Umbilical cord (tissue), 2 donors: ENCODE measurements around the gene SEZ6. TPM values are rescaled to one million over a fixed set of nuclear protein-coding genes. Genes with fewer than 3 reads are reported as not detected.

Experiments used
- DNase-seq: peaks from one replicate; pipeline ENCODE4 v3.0.0-alpha.2; 2015; ENCODE audit warnings: low spot score
- total RNA-seq: library from RNA; depleted of rRNA; stranded (reverse); fragments of >200 nt; gene quantifications from one replicate; pipeline ENCODE4 v1.2.3, GENCODE V29; 2014; ENCODE audit warnings: low replicate concordance; ENCODE audit not compliant: insufficient read depth

Gene SEZ6
- total RNA-seq, 1 donor from 2014 or later, result 1.7 TPM

GRCh38 chr17:28957277-28957991 lies 48.4 kb downstream of the SEZ6 start:
- no peak for DNase-seq

DNA sequence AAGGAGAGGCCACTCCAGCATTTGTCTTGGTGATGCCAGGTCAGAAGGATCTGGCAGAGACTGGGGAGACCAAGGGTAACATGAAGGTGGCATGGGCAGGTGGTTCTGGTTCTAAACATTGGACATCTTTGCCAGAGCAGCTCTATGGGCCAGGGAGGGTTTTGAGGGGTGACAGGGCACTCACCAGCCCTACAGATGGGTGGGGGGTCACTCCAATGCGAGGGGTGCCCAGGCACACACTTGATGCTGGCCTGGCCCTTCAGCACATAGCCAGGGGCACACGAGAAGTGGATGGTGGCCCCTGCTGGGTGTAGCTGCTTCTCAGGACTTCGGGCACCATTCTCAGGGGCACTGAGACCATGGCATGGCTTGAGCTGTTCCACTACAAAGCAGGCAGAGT lies 49.0 kb downstream of the SEZ6 start:
- no peak for DNase-seq

DNA sequence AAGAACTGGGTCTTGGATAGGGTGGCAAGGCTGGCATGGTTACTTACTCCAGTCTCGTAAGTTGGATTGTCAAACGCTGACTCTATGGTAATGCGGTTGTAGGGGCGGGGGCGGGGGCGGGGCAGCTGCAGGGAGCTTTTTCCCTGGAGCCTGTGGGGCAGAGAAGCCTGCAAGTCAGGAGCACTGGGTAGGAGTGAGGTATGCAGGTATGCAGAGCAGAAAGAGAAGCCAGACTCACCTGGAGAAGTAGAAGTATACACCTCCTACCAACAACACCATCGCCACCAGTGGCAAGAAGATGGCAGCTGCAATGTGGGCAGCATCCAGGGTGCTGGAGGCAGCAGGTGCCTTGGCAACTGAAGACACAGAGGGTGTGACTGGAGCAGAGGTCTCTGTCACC lies 49.7 kb downstream of the SEZ6 start:
- DNase-seq, result no peak

DNA sequence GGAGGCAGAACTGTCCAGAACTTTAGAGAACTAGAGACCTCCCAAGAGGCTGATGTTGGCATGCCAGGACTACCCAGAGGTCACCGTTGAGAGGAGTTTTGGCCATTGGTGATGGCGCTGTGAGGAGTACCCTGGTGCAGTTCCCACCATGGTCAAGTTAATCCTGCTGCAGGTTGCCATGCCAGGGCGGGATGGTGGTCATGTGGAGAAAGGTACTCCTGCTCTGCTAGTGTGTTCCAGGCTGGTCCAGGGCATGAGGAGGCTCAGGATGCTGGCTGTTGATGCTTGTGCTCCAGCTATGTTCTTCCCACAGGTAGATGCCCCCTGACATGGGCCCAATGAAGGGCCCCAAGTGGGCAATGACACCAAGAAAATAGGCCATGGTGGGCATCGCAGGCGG lies 50.4 kb downstream of the SEZ6 start:
- DNase-seq, result no peak

DNA sequence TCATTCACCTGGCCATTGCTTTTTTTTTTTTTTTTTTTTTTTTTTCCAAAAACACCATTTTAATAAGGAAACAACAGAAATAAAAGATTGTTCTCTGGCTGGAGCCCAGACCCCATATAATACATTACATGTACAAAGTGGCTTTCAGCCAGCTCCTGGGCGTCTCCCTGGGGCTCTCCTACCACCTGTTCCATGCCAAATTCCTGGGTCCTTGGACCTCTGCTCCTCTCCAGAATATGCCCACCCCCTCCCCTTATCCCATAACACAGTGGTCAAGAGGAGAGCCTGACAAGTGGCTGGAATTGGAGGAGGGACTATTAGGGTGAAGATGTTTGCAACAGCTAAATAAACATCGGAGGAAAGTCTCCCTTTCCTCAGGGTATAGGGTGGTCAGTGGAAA lies 50.9 kb downstream of the SEZ6 start:
- no peak for DNase-seq

- peak; percentile 58 for DNase-seq
These were observed 52.3 kb downstream of the SEZ6 start for GRCh38 chr17:28953444-28954118.

GRCh38 chr17:28951991-28952975 lies 53.5 kb downstream of the SEZ6 start:
- peak; percentile 100 for DNase-seq

DNA sequence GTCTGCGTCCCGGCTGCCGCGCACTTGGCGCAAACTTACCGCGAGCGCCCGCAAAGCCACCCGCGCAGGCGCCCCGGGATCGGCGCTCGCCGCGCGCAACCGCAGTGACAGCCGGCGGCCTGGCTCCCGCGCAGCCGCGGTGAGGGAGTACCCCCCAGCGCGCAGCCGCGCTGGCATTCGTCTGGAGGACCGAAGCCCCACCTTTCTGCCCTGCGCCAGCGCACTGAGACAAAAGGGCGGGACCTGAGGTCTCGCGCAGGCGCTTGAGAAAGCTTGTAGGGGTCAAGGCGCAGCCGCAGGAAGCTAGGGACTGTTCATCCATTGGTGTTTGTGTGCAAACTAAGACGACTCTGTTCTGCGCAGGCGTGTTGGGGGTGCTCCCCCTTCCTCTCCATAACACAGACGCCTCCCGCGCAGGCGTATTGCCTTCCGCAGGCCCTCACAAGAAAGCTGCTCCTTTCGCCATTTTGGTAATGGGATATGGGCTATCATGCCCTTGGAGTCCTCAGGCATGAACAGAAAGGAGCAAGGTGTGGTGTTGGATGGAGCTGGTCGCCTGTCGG lies 54.3 kb downstream of the SEZ6 start, which contains the start of gene PHF12:
Gene PHF12, minus strand, starts transcription at position 91 of the 563 bp plus-strand sequence. CDS start 558 bp downstream, outside the sequence.
- peak; percentile 100 for DNase-seq

DNA sequence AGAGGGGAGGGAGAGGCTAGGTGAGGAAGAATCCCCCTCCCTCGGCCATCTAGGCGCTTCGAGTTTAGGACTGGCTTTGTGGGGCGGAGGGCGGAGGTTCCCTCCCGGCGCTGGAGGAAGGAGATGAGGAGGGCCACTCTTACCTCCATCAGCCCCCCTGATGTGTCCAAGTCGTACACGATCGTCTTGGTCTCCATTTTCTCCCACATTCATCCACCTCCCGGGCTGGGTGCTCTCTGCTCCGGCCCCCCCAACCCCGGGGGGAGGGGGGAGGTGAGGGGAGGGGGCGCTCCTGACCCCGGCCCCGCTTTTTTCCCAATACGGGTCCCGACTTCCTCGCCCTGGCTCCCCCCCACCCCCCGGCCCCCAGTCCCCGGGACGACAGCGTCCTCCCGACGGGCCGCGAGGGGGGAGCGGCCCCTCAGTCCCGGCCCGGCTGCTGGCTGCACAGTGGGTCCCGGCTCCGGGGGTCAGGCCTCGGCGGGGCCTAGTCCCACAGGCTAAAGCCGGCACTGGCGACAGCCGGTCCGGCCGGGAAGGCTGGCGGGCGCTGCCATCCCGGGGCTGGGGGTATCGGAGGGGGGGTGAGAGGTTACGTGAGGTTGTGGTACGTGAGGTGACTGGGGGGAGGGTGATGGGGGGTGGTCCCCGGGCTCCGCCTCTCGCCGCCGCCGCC lies 54.9 kb downstream of the SEZ6 start:
- no peak for DNase-seq

- peak; percentile 66 for DNase-seq
These were observed 55.6 kb downstream of the SEZ6 start for GRCh38 chr17:28950017-28950751.

DNA sequence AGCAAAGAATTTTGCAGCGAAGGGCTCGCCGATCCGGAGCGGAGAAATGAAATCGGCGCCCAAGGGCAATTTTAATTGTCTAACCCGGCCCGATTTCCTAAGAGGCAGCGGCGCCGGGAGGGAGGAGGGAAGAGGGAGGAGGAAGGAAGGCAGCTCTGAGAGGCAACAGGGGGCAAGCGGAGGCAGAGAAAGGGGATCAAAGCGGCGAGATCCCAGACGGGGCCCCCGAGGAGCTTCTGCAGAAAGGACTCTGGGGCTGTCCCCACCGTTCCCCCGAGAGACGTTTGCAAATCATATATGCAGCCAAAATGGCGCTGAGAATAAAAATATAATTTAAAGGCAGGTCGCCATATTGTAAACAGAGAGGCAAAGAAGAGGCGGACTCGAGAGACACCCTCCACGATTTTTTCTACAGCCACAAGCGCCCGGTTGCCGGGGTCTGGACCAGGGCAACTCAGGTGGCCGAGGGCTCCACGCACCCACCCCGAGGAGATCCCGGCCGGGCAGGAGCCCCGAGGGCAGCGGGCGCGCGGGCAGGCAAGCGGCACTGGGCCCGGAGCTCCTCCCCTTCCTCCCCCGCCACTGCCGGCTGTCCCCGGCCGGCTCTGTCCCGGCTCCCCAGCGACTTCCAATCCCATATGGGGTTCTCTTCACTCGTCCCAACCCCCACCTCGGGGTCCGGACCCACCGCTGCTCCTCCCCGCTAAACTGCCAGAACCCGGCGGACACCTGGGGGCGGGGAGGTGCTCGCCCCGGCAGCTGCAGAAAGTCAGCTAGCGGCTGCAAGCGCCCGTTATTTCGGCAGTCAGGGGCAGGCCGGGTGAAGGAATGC lies 56.4 kb downstream of the SEZ6 start:
- peak; percentile 82 for DNase-seq

- no peak for DNase-seq
These were observed 57.0 kb downstream of the SEZ6 start for GRCh38 chr17:28948873-28949184.

DNA sequence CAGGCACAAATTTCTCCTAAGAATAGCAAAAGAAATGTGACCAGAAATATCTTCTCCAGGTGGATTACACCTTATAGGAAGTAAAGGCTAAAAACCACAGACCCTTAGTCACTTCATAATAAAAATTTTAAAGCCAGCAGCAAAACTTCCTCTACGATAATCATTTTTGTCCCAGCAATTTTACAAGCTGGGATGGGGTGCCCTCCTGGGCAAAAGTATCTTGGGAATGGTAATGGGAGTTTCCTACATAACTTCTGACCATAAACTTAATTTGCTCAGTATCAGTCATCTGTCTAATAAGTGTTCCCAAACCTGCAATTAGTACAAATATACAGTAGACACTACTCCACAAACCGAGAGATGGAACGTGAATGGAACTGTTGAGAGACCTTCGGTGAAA lies 57.5 kb downstream of the SEZ6 start:
- DNase-seq, result no peak

DNA sequence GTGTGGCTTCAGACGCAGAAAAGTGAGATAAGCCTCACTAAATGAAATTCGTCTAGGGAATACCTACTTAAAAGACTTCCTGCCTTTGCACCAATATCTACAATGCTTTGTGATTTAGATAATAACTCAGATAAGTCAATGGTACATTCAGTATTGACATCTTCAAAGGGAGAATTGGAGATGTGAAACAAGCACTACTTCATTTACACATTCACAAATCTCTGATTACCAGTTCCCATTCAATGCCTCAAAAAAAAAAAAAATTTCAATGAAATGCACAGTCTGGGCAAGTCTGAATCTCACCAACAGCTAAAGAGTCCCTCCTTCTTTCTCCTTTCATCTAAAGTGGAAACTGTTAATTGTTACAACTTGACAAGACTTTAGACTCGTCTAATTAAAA lies 58.2 kb downstream of the SEZ6 start:
- no peak for DNase-seq

DNA sequence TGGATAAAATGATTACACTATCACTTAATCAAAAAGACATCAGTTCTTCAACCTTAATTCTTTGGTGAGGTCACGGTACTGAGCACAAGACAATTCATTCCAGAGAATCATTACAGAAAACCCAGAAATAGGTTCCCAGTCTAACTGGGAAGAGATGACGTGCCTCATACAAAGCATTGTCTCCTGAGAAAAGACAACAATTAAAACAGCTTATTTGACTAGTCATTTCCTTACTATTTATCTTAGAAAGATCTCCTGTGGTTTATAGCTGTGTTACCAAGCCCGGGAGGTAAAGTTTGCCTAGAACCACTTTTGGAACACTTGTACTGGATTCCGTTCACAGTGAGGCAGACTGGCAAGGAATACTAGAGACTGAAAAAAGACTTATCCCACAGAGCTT lies 59.6 kb downstream of the SEZ6 start:
- no peak for DNase-seq

- no peak for DNase-seq
These were observed 60.7 kb downstream of the SEZ6 start for GRCh38 chr17:28944862-28945741.

DNA sequence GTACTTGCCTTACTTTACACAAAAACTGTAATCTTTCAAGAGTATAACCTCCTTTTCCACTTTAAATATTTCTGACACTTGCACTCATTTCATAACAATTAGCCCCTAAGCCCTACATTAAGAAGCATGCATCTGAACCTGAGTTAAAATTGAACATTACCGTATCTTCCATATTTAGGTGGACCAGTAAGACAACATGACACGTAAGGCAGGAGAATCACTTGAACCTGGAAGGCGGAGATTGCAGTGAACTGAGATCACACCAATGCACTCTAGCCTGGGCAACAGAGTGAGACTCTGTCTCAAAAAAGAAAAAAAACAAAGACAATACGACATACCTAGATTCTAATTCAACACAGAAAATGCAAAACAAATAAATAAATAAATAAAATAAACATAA lies 61.5 kb downstream of the SEZ6 start:
- DNase-seq, result no peak

GRCh38 chr17:28942925-28943324 lies 62.9 kb downstream of the SEZ6 start:
- DNase-seq, result no peak

- DNase-seq, result no peak
These were observed 64.6 kb downstream of the SEZ6 start for GRCh38 chr17:28941251-28941650.
